ENCODE data around the gene CACNA2D2. TPM values are rescaled to one million over a fixed set of nuclear protein-coding genes. Genes with fewer than 3 reads are reported as not detected.

Gene CACNA2D2
- total and polyA plus RNA-seq, 7 donors: 0.49 to 1.7 (median 1.1) TPM; not detected in 1

GRCh38 chr3:50389414-50389767 is 114.0 kb downstream of the CACNA2D2 start:
- intact Hi-C loops (cut with DNase I): no loop called here
- TF ChIP-seq EP300 (IDR thresholded peaks at IDR 0.05): no peak
- TF ChIP-seq POLR2A (IDR thresholded peaks at IDR 0.05): no peak
- no peak for TF ChIP-seq POLR2AphosphoS5 (IDR thresholded peaks at IDR 0.05)
- no peak for TF ChIP-seq CTCF (IDR thresholded peaks at IDR 0.05)
- Histone ChIP-seq H3K4me3 (no peak overlapping the region), H3K36me3 (no peaks in the 10 kb centered on the region), H3K27ac (no peak overlapping the region), H3K27me3 (no peaks in the 10 kb centered on the region), H3K4me1 (peaks cover 0 to 3% (median 0%) of the 10 kb centered on the region in 4 donors), H3K9me3 (no peaks in the 10 kb centered on the region)
- no peak for DNase-seq
- WGBS, 2 donors: 82 to 91% methylated on average over 6 of the region's 6 CpGs

GRCh38 chr3:50388720-50389413 is 114.6 kb downstream of the CACNA2D2 start:
- no peaks in the 10 kb centered on the region for H3K27me3 ChIP-seq
- H3K27ac ChIP-seq: no peak overlapping the region
- DNase-seq: no peak
- TF ChIP-seq EP300 (IDR thresholded peaks at IDR 0.05) (no peak), CTCF (IDR thresholded peaks at IDR 0.05) (no peak), POLR2A (IDR thresholded peaks at IDR 0.05) (no peak), POLR2AphosphoS5 (IDR thresholded peaks at IDR 0.05) (no peak)
- intact Hi-C loops (cut with DNase I): no loop called here
- WGBS, 2 donors: 85 to 87% methylated on average over 22 of the region's 22 CpGs
- H3K4me3 ChIP-seq: no peak overlapping the region
- H3K9me3 ChIP-seq: no peaks in the 10 kb centered on the region
- peaks cover 0 to 3% (median 0%) of the 10 kb centered on the region in 4 donors for H3K4me1 ChIP-seq
- no peaks in the 10 kb centered on the region for H3K36me3 ChIP-seq

- no peaks in the 10 kb centered on the region for H3K27me3 ChIP-seq
- WGBS, 2 donors: 60 to 82% methylated on average over 25 of the region's 25 CpGs
- peaks cover 0 to 3% (median 0%) of the 10 kb centered on the region in 4 donors for H3K4me1 ChIP-seq
- H3K9me3 ChIP-seq: no peaks in the 10 kb centered on the region
- no peak for TF ChIP-seq POLR2A (IDR thresholded peaks at IDR 0.05)
- no peak for TF ChIP-seq EP300 (IDR thresholded peaks at IDR 0.05)
- TF ChIP-seq CTCF (IDR thresholded peaks at IDR 0.05): no peak
- no peak for TF ChIP-seq POLR2AphosphoS5 (IDR thresholded peaks at IDR 0.05)
- H3K27ac ChIP-seq: no peak overlapping the region
- intact Hi-C loops (cut with DNase I): no loop called here
- H3K4me3 ChIP-seq: no peak overlapping the region
- no peak for DNase-seq
- H3K36me3 ChIP-seq: no peaks in the 10 kb centered on the region
Measured at GRCh38 chr3:50388016-50388719, 115.3 kb downstream of the CACNA2D2 start.

- no peak for DNase-seq
- H3K36me3 ChIP-seq: no peaks in the 10 kb centered on the region
- H3K27ac ChIP-seq: no peak overlapping the region
- TF ChIP-seq POLR2A (IDR thresholded peaks at IDR 0.05) (no peak), EP300 (IDR thresholded peaks at IDR 0.05) (no peak), POLR2AphosphoS5 (IDR thresholded peaks at IDR 0.05) (no peak)
- no peak overlapping the region for H3K4me3 ChIP-seq
- WGBS, 2 donors: 72 to 88% methylated on average over 13 of the region's 13 CpGs
- intact Hi-C loops (cut with DNase I): no loop called here
- H3K4me1 ChIP-seq: no peaks in the 10 kb centered on the region
- no peaks in the 10 kb centered on the region for H3K9me3 ChIP-seq
- H3K27me3 ChIP-seq: no peaks in the 10 kb centered on the region
Measured at GRCh38 chr3:50385754-50386153, 117.7 kb downstream of the CACNA2D2 start.

GRCh38 chr3:50383750-50384149 is 119.7 kb downstream of the CACNA2D2 start:
- Histone ChIP-seq H3K9me3 (no peaks in the 10 kb centered on the region), H3K27ac (no peak overlapping the region), H3K4me1 (no peaks in the 10 kb centered on the region), H3K4me3 (no peak overlapping the region), H3K36me3 (no peaks in the 10 kb centered on the region), H3K27me3 (no peaks in the 10 kb centered on the region)
- intact Hi-C loops (cut with DNase I): no loop called here
- TF ChIP-seq POLR2AphosphoS5 (IDR thresholded peaks at IDR 0.05): no peak
- TF ChIP-seq CTCF (IDR thresholded peaks at IDR 0.05): no peak
- TF ChIP-seq POLR2A (IDR thresholded peaks at IDR 0.05): no peak
- TF ChIP-seq EP300 (IDR thresholded peaks at IDR 0.05): no peak
- 81 to 89% methylated on average over 6 of the region's 6 CpGs for WGBS, 2 donors
- DNase-seq: no peak
